Erythroblast (primary cell): Measurements from ENCODE around the gene BNIPL.

Experiments used
- GATA1 ChIP-seq: IDR thresholded peaks from 2 replicates; pipeline ENCODE4 v1.6.1; 2011; ENCODE audit warnings: low read depth, mild to moderate bottlenecking, control low read depth, low read length, moderate library complexity
- POLR2A ChIP-seq: IDR thresholded peaks from 2 replicates; pipeline ENCODE4 v1.6.1; 2011; ENCODE audit warnings: mild to moderate bottlenecking, low read length

GRCh38 chr1:150997949-150998348 is 38.4 kb upstream of the BNIPL start:
- TF ChIP-seq POLR2A, result no peak
- no peak for TF ChIP-seq GATA1
